ENCODE results near the gene PKIB.

The PKIB gene

GRCh38 chr6:122751326-122751725 is 141.1 kb downstream of the PKIB start:
- DNase-seq, result no peak

DNA sequence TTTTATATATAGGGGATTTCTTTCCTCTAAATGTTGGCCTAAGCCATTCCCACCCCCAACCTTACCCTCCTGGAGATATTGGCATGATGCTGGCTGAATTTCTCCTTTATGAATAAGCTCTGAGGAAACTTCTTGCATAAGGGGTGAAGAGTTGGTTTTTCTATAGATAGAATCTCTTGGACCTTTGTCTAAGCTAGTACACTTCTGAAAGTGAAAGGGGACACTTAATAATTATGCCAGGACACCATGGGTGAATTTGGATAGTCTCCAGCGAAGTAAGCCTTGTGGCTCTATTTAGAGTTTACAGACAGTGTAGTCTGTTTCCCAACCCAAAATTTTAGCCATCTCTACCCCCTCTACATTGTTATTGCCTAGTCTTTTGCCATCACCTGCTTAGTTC is 142.3 kb downstream of the PKIB start:
- DNase-seq, result no peak

DNA sequence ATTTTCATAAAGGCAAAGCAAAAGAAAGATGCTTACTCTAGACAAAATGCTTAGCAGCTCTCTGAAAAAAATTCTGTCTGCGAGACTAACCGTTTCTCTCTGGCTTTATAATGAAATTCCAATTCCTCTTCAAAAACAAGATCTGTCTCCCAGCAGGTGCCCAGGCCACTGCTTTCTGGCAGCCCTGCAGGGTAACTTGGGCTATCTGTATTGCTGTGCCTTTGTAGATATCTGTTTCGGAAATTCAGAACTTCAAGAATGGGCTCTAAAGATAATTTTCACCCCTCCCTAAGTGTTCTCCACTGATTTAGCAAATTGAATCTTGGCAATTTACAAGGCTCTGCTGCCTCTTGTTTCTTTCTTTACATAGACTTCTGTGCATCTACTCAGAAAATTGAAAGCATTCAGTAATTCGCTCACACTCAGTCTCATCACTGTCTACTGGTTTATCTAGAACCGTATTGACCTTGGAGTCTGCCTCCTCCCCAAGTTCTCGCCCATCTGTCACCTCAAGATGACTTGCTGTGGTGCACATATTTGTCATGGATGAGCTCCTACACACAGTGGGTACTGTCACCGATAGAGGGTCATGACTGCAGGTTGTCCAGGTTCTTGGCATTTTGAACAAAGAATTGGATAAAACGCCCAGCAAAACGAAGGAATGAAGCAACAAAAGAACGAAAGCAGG is 142.9 kb downstream of the PKIB start:
- no peak for DNase-seq

DNA sequence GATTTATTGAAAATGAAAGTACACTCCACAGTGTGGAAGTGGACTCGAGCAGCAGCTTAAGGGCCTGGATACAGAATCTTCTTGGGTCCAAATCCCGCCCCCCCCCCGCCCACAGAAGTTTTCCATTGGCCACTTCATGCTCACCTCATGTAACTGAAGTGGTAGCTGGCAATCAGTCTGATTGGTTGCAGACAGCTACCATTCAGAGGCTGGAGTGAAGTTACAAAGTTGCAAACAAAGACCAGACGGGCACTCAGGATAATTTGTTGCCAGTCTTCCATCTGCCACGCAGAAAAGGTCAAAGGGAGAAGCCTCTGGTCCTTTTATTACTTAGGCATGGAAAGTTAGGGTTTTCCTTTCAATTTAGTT is 143.5 kb downstream of the PKIB start:
- DNase-seq, result no peak

GRCh38 chr6:122754191-122754731 is 144.1 kb downstream of the PKIB start:
- no peak for DNase-seq

DNA sequence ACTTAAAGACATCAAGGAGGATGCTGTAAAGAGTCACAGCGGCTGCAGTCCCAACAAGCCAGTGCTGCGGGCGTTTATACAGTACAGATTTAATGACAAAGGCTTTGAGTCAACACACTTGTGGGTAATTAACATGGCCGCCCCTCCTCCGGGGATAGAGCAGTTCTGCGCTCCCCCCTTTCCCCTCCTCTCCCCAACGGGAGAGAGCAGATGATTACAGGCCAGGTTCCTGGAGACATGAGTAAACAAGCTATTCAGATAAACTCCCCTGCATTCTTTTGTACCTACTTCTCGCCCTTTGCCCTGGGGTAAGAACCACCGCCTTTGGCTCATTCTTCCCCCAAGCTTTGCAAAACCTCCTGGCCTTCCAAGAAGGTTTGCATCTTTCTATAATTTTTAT is 145.7 kb downstream of the PKIB start:
- no peak for DNase-seq

DNA sequence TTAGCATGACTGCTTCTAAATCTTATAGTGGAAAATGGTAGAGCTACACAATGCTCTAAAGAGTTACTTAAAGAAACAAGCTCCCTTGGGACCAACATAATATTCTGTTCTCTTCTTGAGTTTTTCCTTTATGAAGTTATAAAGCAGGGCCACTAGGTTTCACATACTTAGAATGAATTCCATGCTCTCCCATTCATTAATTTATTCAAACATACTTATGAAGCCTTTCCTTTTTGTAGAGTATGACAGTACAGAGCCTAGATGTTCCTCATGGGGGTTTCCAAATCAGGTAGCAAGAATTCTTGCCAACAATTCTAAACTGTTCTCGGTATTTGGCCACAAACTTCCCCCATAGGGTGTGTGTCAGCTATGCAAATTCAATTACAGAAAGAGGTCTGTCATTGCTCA is 148.7 kb downstream of the PKIB start:
- DNase-seq, result no peak

- no peak for DNase-seq
These were observed 150.1 kb downstream of the PKIB start for GRCh38 chr6:122760330-122760729.

GRCh38 chr6:122766256-122766655 is 156.1 kb downstream of the PKIB start:
- no peak for DNase-seq

GRCh38 chr6:122770835-122771601 is 160.8 kb downstream of the PKIB start:
- DNase-seq, result no peak

- DNase-seq, result no peak
These were observed 162.7 kb downstream of the PKIB start for GRCh38 chr6:122772724-122773415.

Data from NCI-H1092 (cell line).